Measurements from ENCODE around the gene HSPBAP1. TPM values are rescaled to one million over a fixed set of nuclear protein-coding genes. Genes with fewer than 3 reads are reported as not detected.

Gene HSPBAP1
- total RNA-seq, 1 experiment from 2014 or later, result 13.1 TPM

DNA sequence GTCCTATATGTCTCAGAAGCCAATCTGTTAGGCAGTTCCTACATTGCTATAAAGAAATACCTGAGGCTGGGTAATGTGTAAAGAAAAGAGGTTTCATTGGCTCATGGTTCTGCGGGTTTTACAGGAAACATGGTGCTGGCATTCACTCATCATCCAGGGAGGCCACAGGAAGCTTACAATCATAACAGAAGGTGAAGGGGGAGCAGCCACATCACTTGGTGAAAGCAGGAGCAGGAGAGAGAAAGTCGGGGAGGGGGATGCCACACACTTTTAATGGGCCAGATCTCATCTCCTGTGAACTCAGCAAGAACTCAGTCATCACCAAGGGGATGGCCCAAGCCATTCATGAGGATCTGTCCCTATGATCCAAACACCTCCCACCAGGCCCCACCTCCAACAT lies 10.3 kb upstream of the HSPBAP1 start:
- BruUV-seq (replicated peaks), result no TSS peak
- TF ChIP-seq, protein P1, sequence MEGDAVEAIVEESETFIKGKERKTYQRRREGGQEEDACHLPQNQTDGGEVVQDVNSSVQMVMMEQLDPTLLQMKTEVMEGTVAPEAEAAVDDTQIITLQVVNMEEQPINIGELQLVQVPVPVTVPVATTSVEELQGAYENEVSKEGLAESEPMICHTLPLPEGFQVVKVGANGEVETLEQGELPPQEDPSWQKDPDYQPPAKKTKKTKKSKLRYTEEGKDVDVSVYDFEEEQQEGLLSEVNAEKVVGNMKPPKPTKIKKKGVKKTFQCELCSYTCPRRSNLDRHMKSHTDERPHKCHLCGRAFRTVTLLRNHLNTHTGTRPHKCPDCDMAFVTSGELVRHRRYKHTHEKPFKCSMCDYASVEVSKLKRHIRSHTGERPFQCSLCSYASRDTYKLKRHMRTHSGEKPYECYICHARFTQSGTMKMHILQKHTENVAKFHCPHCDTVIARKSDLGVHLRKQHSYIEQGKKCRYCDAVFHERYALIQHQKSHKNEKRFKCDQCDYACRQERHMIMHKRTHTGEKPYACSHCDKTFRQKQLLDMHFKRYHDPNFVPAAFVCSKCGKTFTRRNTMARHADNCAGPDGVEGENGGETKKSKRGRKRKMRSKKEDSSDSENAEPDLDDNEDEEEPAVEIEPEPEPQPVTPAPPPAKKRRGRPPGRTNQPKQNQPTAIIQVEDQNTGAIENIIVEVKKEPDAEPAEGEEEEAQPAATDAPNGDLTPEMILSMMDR (IDR thresholded peaks at IDR 0.05; ENCODE audit: insufficient read depth in 1 of 2, low read depth in 1 of 2, low read length in 1 of 2, severe bottlenecking in 1 of 2, unreplicated experiment in 1 of 2), result no peak

DNA sequence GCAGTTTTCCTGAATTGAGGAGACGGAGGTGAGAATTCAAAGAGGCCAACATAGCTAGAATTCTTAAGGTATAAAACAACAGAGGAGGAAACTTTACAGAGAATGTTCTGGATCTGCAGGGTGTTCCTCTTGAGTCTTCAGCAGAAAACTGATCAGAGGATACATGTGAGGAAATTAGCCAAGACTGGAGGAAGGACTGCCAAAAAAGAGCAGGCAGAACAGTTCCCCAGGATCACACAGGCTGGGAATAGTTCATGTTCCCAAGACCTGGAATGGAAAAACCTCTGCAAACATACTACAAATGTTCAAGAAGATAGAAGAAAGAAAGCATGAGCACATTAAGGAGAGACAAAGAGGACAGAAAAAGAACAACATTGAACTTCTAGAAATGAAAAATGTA lies 8.7 kb upstream of the HSPBAP1 start:
- ChIA-PET CTCF (no interaction called here), POLR2A (no interaction called here)
- Mint-ChIP-seq H3K4me1 (ENCODE audit: low read depth, unreplicated experiment) (no peaks in the 10 kb centered on the region), H3K9me3 (ENCODE audit: unreplicated experiment) (no peaks in the 10 kb centered on the region), H3K36me3 (ENCODE audit: insufficient read depth, unreplicated experiment) (peaks cover 12% of the 10 kb centered on the region), H3K27ac (ENCODE audit: unreplicated experiment) (no peak overlapping the region), H3K27me3 (ENCODE audit: insufficient read depth, unreplicated experiment) (no peaks in the 10 kb centered on the region), H3K4me3 (ENCODE audit: unreplicated experiment) (no peak overlapping the region)
- H3K4me3 ChIP-seq (ENCODE audit: low read depth, low read length), result no peak overlapping the region
- no peaks in the 10 kb centered on the region for H3K9me3 ChIP-seq
- no peaks in the 10 kb centered on the region for H3K27me3 ChIP-seq (replicated peaks; ENCODE audit: control insufficient read depth, insufficient read depth, low read length)
- BruUV-seq (replicated peaks), result no TSS peak
- peaks cover 15% of the 10 kb centered on the region for H3K4me1 ChIP-seq
- no peaks in the 10 kb centered on the region; the same call in 1 of the 2 replicates for H3K36me3 ChIP-seq (ENCODE audit: control insufficient read depth, insufficient read depth, low read length)
- intact Hi-C loops (cut with micrococcal nuclease; ENCODE audit: unreplicated experiment), result no loop called here
- TF ChIP-seq, protein P1 (IDR thresholded peaks at IDR 0.05; ENCODE audit: insufficient read depth in 1 of 2, low read depth in 1 of 2, low read length in 1 of 2, severe bottlenecking in 1 of 2, unreplicated experiment in 1 of 2), result no peak
- DNase-seq, result no peak

More for the DNA sequence above, 10.3 kb upstream of the HSPBAP1 start:
- no peak for DNase-seq
- Histone ChIP-seq H3K36me3 (ENCODE audit: control insufficient read depth, insufficient read depth, low read length) (no peaks in the 10 kb centered on the region; the same call in 1 of the 2 replicates), H3K9me3 (no peaks in the 10 kb centered on the region), H3K27me3 (replicated peaks; ENCODE audit: control insufficient read depth, insufficient read depth, low read length) (no peaks in the 10 kb centered on the region), H3K4me1 (peaks cover 10% of the 10 kb centered on the region), H3K4me3 (ENCODE audit: low read depth, low read length) (no peak overlapping the region)
- Mint-ChIP-seq H3K36me3 (ENCODE audit: insufficient read depth, unreplicated experiment) (peaks cover 15% of the 10 kb centered on the region), H3K4me3 (ENCODE audit: unreplicated experiment) (no peak overlapping the region), H3K27ac (ENCODE audit: unreplicated experiment) (no peak overlapping the region), H3K4me1 (ENCODE audit: low read depth, unreplicated experiment) (no peaks in the 10 kb centered on the region), H3K27me3 (ENCODE audit: insufficient read depth, unreplicated experiment) (no peaks in the 10 kb centered on the region), H3K9me3 (ENCODE audit: unreplicated experiment) (no peaks in the 10 kb centered on the region)
- intact Hi-C loops (cut with micrococcal nuclease; ENCODE audit: unreplicated experiment), result no loop called here
- CTCF ChIA-PET, result no interaction called here
- POLR2A ChIA-PET, result interaction anchor here (0.6 kb wide), 1 partner anchor 333 kb away, joined by 3 read pairs; no protein-coding TSS in a partner anchor

DNA sequence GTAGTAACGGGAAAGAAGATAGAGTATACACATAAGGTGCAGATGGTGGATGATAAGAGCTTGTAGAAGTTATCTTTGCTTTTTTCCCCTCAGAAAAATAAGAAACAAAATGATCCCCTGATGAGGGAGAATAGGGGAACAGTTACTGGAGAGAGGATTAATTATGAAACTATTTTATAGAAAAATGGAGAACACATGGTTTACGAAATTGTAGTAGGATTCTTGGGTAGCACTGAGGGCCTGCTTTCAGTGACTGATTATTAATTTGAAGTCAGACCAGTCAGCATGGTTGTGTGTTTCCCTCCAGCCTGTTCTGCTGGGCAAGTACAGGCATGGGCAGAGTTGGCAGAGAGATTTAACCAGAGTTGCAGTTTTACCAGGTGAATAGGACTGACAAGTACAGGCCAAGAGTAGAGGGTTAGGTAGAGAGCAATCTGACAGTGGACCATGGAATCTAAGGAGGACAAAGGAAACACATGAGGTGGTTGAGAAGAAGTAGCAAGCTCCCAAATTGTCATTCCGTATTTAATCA lies 7.1 kb upstream of the HSPBAP1 start:
- intact Hi-C loops (cut with micrococcal nuclease; ENCODE audit: unreplicated experiment), result no loop called here
- no peak for DNase-seq
- Histone ChIP-seq H3K36me3 (ENCODE audit: control insufficient read depth, insufficient read depth, low read length) (no peaks in the 10 kb centered on the region; the same call in 1 of the 2 replicates), H3K27me3 (replicated peaks; ENCODE audit: control insufficient read depth, insufficient read depth, low read length) (no peaks in the 10 kb centered on the region), H3K9me3 (no peaks in the 10 kb centered on the region), H3K4me3 (ENCODE audit: low read depth, low read length) (no peak overlapping the region), H3K4me1 (peaks cover 23% of the 10 kb centered on the region)
- peaks cover 10% of the 10 kb centered on the region for H3K36me3 Mint-ChIP-seq (ENCODE audit: insufficient read depth, unreplicated experiment)
- ChIA-PET CTCF (no interaction called here), POLR2A (no interaction called here)
- no peaks in the 10 kb centered on the region for H3K27me3 Mint-ChIP-seq (ENCODE audit: insufficient read depth, unreplicated experiment)
- BruUV-seq (replicated peaks), result no TSS peak
- H3K27ac Mint-ChIP-seq (ENCODE audit: unreplicated experiment), result no peak overlapping the region
- no peak overlapping the region for H3K4me3 Mint-ChIP-seq (ENCODE audit: unreplicated experiment)
- peaks cover 3% of the 10 kb centered on the region for H3K4me1 Mint-ChIP-seq (ENCODE audit: low read depth, unreplicated experiment)
- TF ChIP-seq, protein P1 (IDR thresholded peaks at IDR 0.05; ENCODE audit: insufficient read depth in 1 of 2, low read depth in 1 of 2, low read length in 1 of 2, severe bottlenecking in 1 of 2, unreplicated experiment in 1 of 2), result no peak
- H3K9me3 Mint-ChIP-seq (ENCODE audit: unreplicated experiment), result no peaks in the 10 kb centered on the region
